ENCODE data around the gene TMEM141. TPM values are rescaled to one million over a fixed set of nuclear protein-coding genes. Genes with fewer than 3 reads are reported as not detected.

TMEM141 gene
- total RNA-seq, 5 donors from 2014 or later (not counting 1 experiment from before 2014, with no cell fraction given): 24.4 to 53.5 (median 45.8) TPM

DNA sequence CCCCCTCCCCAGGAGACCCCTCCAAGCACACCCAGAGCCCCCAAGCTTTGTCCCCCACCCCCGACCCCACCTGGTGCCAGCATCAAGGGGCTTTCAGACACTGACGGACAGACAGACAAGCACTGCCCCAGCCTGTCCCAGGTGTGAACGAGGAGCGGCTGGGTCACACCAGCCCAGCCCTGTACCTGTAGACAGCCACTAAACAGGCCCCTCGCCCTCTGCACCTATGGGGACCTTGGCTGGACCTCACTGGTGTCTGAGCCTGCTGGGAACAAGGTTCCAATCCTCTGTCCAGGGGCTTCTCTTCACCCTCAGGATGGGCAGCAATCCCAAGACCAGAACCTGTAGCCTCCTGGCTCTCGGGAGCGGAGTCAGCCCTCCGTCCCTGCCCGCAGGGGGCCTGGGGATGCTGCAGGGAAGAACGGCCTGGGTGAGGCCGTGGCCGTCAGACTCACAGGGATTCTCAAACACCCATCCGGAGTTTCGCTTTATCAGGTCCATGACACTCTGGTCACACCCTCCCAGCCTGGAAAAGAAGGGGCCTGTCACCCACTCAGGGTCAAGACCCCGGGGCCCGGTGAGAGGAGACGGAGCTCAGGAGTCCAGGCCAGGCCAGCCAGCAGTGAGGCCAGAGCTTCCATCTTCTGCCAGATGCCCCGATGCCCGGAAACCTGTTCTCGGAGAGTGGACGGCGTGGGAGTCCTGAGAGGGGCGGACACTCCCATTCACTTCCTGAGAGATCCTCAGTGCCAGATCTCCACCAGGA is 45.6 kb upstream of the TMEM141 start:
- no peaks in the 10 kb centered on the region for H3K36me3 ChIP-seq (ENCODE audit: control insufficient read depth in 2 of 2, extremely low read depth in 1 of 2, insufficient read depth in 1 of 2, low read length in 1 of 2)
- no peak for DNase-seq
- no peak for ATAC-seq (replicated peaks in 1 of 4)
- Mint-ChIP-seq H3K27me3 (peaks cover 0 to 18% of the 10 kb centered on the region in 2 donors), H3K9me3 (no peaks in the 10 kb centered on the region), H3K27ac (no peak overlapping the region), H3K4me3 (no peak overlapping the region), H3K4me1 (peaks cover 0 to 7% (median 6%) of the 10 kb centered on the region in 3 donors), H3K36me3 (no peaks in the 10 kb centered on the region)
- ChIA-PET CTCF (interaction anchor here in 1 of 2 donors (0.8 kb wide), 1 partner anchor 13 kb away, joined by 9 read pairs; the partner anchor contains the start of gene LCN8), POLR2A (no interaction called here)
- H3K9me3 ChIP-seq: no peaks in the 10 kb centered on the region
- WGBS (ENCODE audit: insufficient coverage): 88% methylated on average over 16 of the region's 23 CpGs
- H3K27ac ChIP-seq (ENCODE audit: low read length): no peak overlapping the region
- peaks cover 0 to 24% of the 10 kb centered on the region in 2 experiments for H3K4me1 ChIP-seq (ENCODE audit: control insufficient read depth in 1 of 2, extremely low read depth in 1 of 2, insufficient read depth in 2 of 2, low read length in 2 of 2)
- H3K4me3 ChIP-seq (ENCODE audit: control insufficient read depth in 1 of 2, extremely low read depth in 1 of 2, low read length in 1 of 2): no peak overlapping the region
- peaks cover 0 to 87% of the 10 kb centered on the region in 2 experiments for H3K27me3 ChIP-seq (replicated peaks in 1 of 2; ENCODE audit: control insufficient read depth in 2 of 2, extremely low read depth in 1 of 2, insufficient read depth in 2 of 2, low read length in 1 of 2)

GRCh38 chr9:136746155-136746490 is 45.0 kb upstream of the TMEM141 start:
- POLR2A ChIA-PET: no interaction called here

GRCh38 chr9:136746621-136747020 is 44.5 kb upstream of the TMEM141 start:
- Histone ChIP-seq H3K36me3 (ENCODE audit: control insufficient read depth in 2 of 2, extremely low read depth in 1 of 2, insufficient read depth in 1 of 2, low read length in 1 of 2) (no peaks in the 10 kb centered on the region), H3K9me3 (no peaks in the 10 kb centered on the region), H3K27me3 (replicated peaks in 1 of 2; ENCODE audit: control insufficient read depth in 2 of 2, extremely low read depth in 1 of 2, insufficient read depth in 2 of 2, low read length in 1 of 2) (peaks cover 0 to 80% of the 10 kb centered on the region in 2 experiments), H3K4me1 (ENCODE audit: control insufficient read depth in 1 of 2, extremely low read depth in 1 of 2, insufficient read depth in 2 of 2, low read length in 2 of 2) (peaks cover 0 to 14% of the 10 kb centered on the region in 2 experiments), H3K27ac (ENCODE audit: low read length) (no peak overlapping the region), H3K4me3 (ENCODE audit: control insufficient read depth in 1 of 2, extremely low read depth in 1 of 2, low read length in 1 of 2) (no peak overlapping the region)
- H3K36me3 Mint-ChIP-seq: no peaks in the 10 kb centered on the region
- no peak overlapping the region for H3K4me3 Mint-ChIP-seq
- CTCF ChIA-PET: no interaction called here
- no peak overlapping the region for H3K27ac Mint-ChIP-seq
- POLR2A ChIA-PET: no interaction called here
- DNase-seq: no peak
- H3K9me3 Mint-ChIP-seq: peaks cover 2 to 3% (median 3%) of the 10 kb centered on the region in 3 donors
- H3K4me1 Mint-ChIP-seq: peaks cover 0 to 3% (median 3%) of the 10 kb centered on the region in 3 donors
- peaks cover 0 to 17% of the 10 kb centered on the region in 2 donors for H3K27me3 Mint-ChIP-seq
- 92% methylated on average over 12 of the region's 18 CpGs for whole genome bisulfite sequencing (ENCODE audit: insufficient coverage)
- no peak for ATAC-seq (replicated peaks in 1 of 4)

More at GRCh38 chr9:136746155-136746490, 45.0 kb upstream of the TMEM141 start:
- no peaks in the 10 kb centered on the region for H3K9me3 ChIP-seq
- DNase-seq (no peak), ATAC-seq (replicated peaks in 1 of 4) (no peak)
- peaks cover 0 to 82% of the 10 kb centered on the region in 2 experiments for H3K27me3 ChIP-seq (replicated peaks in 1 of 2; ENCODE audit: control insufficient read depth in 2 of 2, extremely low read depth in 1 of 2, insufficient read depth in 2 of 2, low read length in 1 of 2)
- Mint-ChIP-seq H3K9me3 (no peaks in the 10 kb centered on the region), H3K4me1 (peaks cover 0 to 6% (median 6%) of the 10 kb centered on the region in 3 donors), H3K4me3 (no peak overlapping the region), H3K27ac (no peak overlapping the region), H3K36me3 (no peaks in the 10 kb centered on the region), H3K27me3 (peaks cover 0 to 18% of the 10 kb centered on the region in 2 donors)
- no peaks in the 10 kb centered on the region for H3K36me3 ChIP-seq (ENCODE audit: control insufficient read depth in 2 of 2, extremely low read depth in 1 of 2, insufficient read depth in 1 of 2, low read length in 1 of 2)
- peaks cover 0 to 19% of the 10 kb centered on the region in 2 experiments for H3K4me1 ChIP-seq (ENCODE audit: control insufficient read depth in 1 of 2, extremely low read depth in 1 of 2, insufficient read depth in 2 of 2, low read length in 2 of 2)
- CTCF ChIA-PET: no interaction called here
- H3K27ac ChIP-seq (ENCODE audit: low read length): no peak overlapping the region
- 51% methylated on average over 7 of the region's 22 CpGs for WGBS (ENCODE audit: insufficient coverage)
- no peak overlapping the region for H3K4me3 ChIP-seq (ENCODE audit: control insufficient read depth in 1 of 2, extremely low read depth in 1 of 2, low read length in 1 of 2)

DNA sequence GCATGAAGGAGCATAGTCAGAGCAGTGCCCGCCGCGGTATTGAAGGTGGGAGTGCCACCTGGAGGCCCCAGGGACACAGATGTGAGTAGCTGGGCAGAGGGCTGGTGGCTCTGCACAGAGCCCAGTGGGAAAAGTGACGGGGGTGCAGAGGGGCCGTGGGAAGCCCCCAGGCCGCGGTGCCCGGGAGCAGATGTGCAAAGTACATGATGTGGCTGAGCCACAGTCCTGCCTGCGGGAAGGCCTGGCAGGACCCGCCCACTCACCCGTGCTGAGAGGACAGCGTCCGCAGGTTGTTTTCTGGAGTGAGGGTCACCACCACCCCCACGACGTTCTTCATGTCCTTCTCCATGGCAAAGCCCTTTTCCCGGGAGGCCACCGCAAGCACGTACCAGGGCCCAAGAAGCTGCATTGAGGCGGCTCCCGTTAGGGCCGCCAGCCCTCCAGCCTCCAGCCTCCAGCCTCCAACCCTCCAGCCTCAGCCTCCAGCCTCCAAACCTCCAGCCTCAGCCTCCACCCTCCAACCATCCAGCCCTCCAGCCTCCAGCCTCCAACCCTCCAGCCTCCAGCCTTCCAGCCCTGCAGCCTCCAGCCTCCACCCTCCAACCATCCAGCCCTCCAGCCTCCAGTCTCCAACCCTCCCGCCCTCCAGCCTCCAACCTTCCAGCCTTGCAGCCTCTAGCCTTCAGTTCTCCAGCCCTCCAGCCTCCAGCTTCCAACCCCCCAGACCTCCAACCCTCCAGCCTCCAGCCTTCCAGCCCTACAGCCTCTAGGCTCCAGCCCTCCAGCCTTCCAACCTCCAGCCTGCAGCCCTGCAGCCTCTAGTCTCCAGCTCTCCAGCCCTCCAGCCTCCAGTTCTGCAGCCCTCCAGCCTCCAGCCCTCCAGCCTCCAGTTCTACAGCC is 43.7 kb upstream of the TMEM141 start:
- POLR2A ChIA-PET: interaction anchor here in 1 of 2 donors (0.7 kb wide), 1 partner anchor 223 kb away, joined by 5 read pairs; no protein-coding TSS in a partner anchor
- Mint-ChIP-seq H3K4me1 (no peaks in the 10 kb centered on the region), H3K4me3 (no peak overlapping the region), H3K27ac (no peak overlapping the region), H3K27me3 (peaks cover 0 to 14% of the 10 kb centered on the region in 2 donors), H3K9me3 (peaks cover 6 to 11% (median 11%) of the 10 kb centered on the region in 3 donors), H3K36me3 (no peaks in the 10 kb centered on the region)
- no peaks in the 10 kb centered on the region for H3K9me3 ChIP-seq
- H3K36me3 ChIP-seq (ENCODE audit: control insufficient read depth in 2 of 2, extremely low read depth in 1 of 2, insufficient read depth in 1 of 2, low read length in 1 of 2): no peaks in the 10 kb centered on the region
- no peak overlapping the region for H3K4me3 ChIP-seq (ENCODE audit: control insufficient read depth in 1 of 2, extremely low read depth in 1 of 2, low read length in 1 of 2)
- DNase-seq: no peak
- peaks cover 0 to 6% of the 10 kb centered on the region in 2 experiments for H3K4me1 ChIP-seq (ENCODE audit: control insufficient read depth in 1 of 2, extremely low read depth in 1 of 2, insufficient read depth in 2 of 2, low read length in 2 of 2)
- CTCF ChIA-PET: interaction anchor here in 1 of 2 donors (0.7 kb wide), 1 partner anchor 68 kb away, joined by 4 read pairs; no protein-coding TSS in a partner anchor
- H3K27ac ChIP-seq (ENCODE audit: low read length): no peak overlapping the region
- no peak for ATAC-seq (replicated peaks in 1 of 4)
- WGBS (ENCODE audit: insufficient coverage): 92% methylated on average over 20 of the region's 22 CpGs
- H3K27me3 ChIP-seq (replicated peaks in 1 of 2; ENCODE audit: control insufficient read depth in 2 of 2, extremely low read depth in 1 of 2, insufficient read depth in 2 of 2, low read length in 1 of 2): peaks cover 0 to 72% of the 10 kb centered on the region in 2 experiments

- ChIA-PET CTCF (no interaction called here), POLR2A (no interaction called here)
- H3K27me3 Mint-ChIP-seq: peaks cover 0 to 11% of the 10 kb centered on the region in 2 donors
- ATAC-seq (replicated peaks in 1 of 4) (no peak), DNase-seq (no peak)
- peaks cover 6 to 17% (median 16%) of the 10 kb centered on the region in 3 donors for H3K9me3 Mint-ChIP-seq
- no peak within 1 kb of the TSS for H3K4me3 ChIP-seq (ENCODE audit: control insufficient read depth in 1 of 2, extremely low read depth in 1 of 2, low read length in 1 of 2)
- no peaks in the 10 kb centered on the region for H3K36me3 Mint-ChIP-seq
- no peak within 1 kb of the TSS for H3K27ac Mint-ChIP-seq
- H3K9me3 ChIP-seq: no peaks in the 10 kb centered on the region
- no peak within 1 kb of the TSS for H3K4me3 Mint-ChIP-seq
- H3K4me1 Mint-ChIP-seq: no peaks in the 10 kb centered on the region
- 87% methylated on average over 6 of the region's 8 CpGs for WGBS (ENCODE audit: insufficient coverage)
- H3K27me3 ChIP-seq (replicated peaks in 1 of 2; ENCODE audit: control insufficient read depth in 2 of 2, extremely low read depth in 1 of 2, insufficient read depth in 2 of 2, low read length in 1 of 2): peaks cover 0 to 65% of the 10 kb centered on the region in 2 experiments
- no peaks in the 10 kb centered on the region for H3K36me3 ChIP-seq (ENCODE audit: control insufficient read depth in 2 of 2, extremely low read depth in 1 of 2, insufficient read depth in 1 of 2, low read length in 1 of 2)
- H3K4me1 ChIP-seq (ENCODE audit: control insufficient read depth in 1 of 2, extremely low read depth in 1 of 2, insufficient read depth in 2 of 2, low read length in 2 of 2): no peaks in the 10 kb centered on the region
- no peak within 1 kb of the TSS for H3K27ac ChIP-seq (ENCODE audit: low read length)
Measured at GRCh38 chr9:136748201-136748600, 42.9 kb upstream of the TMEM141 start, which contains the start of gene LCN6. Gene LCN6, minus strand, starts transcription at chr9:136748525. Its CDS starts 42 bp downstream, at chr9:136748483.

All from T-cell (primary cell).